Fibroblast of lung (primary cell): ENCODE measurements around the gene CAPN10. TPM values are rescaled to one million over a fixed set of nuclear protein-coding genes. Genes with fewer than 3 reads are reported as not detected.

ENCODE experiments used
- DNase-seq, 2 donors: peaks; one replicate each; pipeline versions ENCODE4 v3.0.0 to v3.0.0-alpha.2; 2010; ENCODE audit warnings: low read depth in 2 of 2
- H2AFZ ChIP-seq: 2 replicates; pipeline ENCODE4 v1.5.1; 2012; ENCODE audit warnings: low read length, control low read depth, inconsistent platforms
- H3K27ac ChIP-seq: 2 replicates; pipeline ENCODE4 v1.5.1; 2011; ENCODE audit warnings: low read length, control low read depth; ENCODE audit not compliant: insufficient read depth
- H3K27me3 ChIP-seq: 2 replicates; pipeline ENCODE4 v1.5.1; 2011; ENCODE audit warnings: mild to moderate bottlenecking, low read length; ENCODE audit not compliant: control insufficient read depth, insufficient read depth
- H3K36me3 ChIP-seq: 2 replicates; pipeline ENCODE4 v1.5.1; 2011; ENCODE audit warnings: low read length; ENCODE audit not compliant: control insufficient read depth, insufficient read depth
- H3K4me1 ChIP-seq: 2 replicates; pipeline ENCODE4 v1.5.1; 2011; ENCODE audit warnings: low read length; ENCODE audit not compliant: control insufficient read depth, insufficient read depth; ENCODE audit errors: extremely low read depth
- H3K4me2 ChIP-seq: 2 replicates; pipeline ENCODE4 v1.5.1; 2011; ENCODE audit warnings: low read length, control low read depth; ENCODE audit not compliant: insufficient read depth; ENCODE audit errors: extremely low read depth
- H3K4me3 ChIP-seq, 4 experiments: fragments of 200-600 bp in 1 of 4; sonication (generic) in 1 of 4; replicated peaks in 1 of 4; 2 replicates each; pipeline ENCODE4 v1.5.1; 2011 to 2016; ENCODE audit warnings: low read length in 4 of 4, low read depth in 3 of 4, mild to moderate bottlenecking in 3 of 4, control low read depth in 2 of 4, inconsistent platforms in 1 of 4, mixed read lengths in 1 of 4; ENCODE audit not compliant: insufficient read depth in 1 of 4; ENCODE audit errors: control extremely low read depth in 1 of 4
- H3K79me2 ChIP-seq: 2 replicates; pipeline ENCODE4 v1.5.1; 2012; ENCODE audit warnings: mild to moderate bottlenecking, low read length, inconsistent platforms; ENCODE audit not compliant: control insufficient read depth, insufficient read depth
- H3K9ac ChIP-seq: 2 replicates; pipeline ENCODE4 v1.5.1; 2011; ENCODE audit warnings: mild to moderate bottlenecking, low read length, control low read depth; ENCODE audit not compliant: insufficient read depth
- H3K9me3 ChIP-seq: 2 replicates; pipeline ENCODE4 v1.5.1; 2012; ENCODE audit warnings: low read depth, low read length; ENCODE audit not compliant: control insufficient read depth, insufficient read depth
- H4K20me1 ChIP-seq: 2 replicates; pipeline ENCODE4 v1.5.1; 2011; ENCODE audit warnings: low read length; ENCODE audit not compliant: control insufficient read depth, insufficient read depth; ENCODE audit errors: extremely low read depth
- EZH2 ChIP-seq: IDR thresholded peaks from 2 replicates; pipeline ENCODE4 v1.5.1; 2012; ENCODE audit warnings: low read length, control low read depth, mild to moderate bottlenecking; ENCODE audit errors: missing control alignments
- polyA plus RNA-seq, 2 donors: library from polyadenylated mRNA; depleted of rRNA in 1 of 2; stranded (reverse) in 1 of 2; unstranded in 1 of 2; fragments of >200 nt; gene quantifications; 2 replicates each; pipeline ENCODE4 v1.2.1, GENCODE V29; 2011 to 2012; ENCODE audit warnings: missing spikeins in 1 of 2
- total RNA-seq: library from RNA; depleted of rRNA; stranded (reverse); fragments of >200 nt; gene quantifications from 2 replicates; pipeline ENCODE4 v1.2.1, GENCODE V29; 2014
- TF ChIP-seq, protein P1 (sequence below), 2 donors: IDR thresholded peaks in 1 of 2; conservative IDR thresholded peaks in 1 of 2; 1 replicate in 1 of 2; 2 replicates in 1 of 2; pipeline ENCODE4 v1.5.1; 2011 to 2012; ENCODE audit warnings: low read length in 2 of 2, control low read depth in 1 of 2, inconsistent platforms in 1 of 2, low read depth in 1 of 2, mild to moderate bottlenecking in 1 of 2

The CAPN10 gene
- total and polyA plus RNA-seq, 2 donors (not counting 1 experiment from before 2014, with no cell fraction given): 3.6 to 23.0 TPM

GRCh38 chr2:240589375-240589774, 2.8 kb downstream of the CAPN10 start:
- TF ChIP-seq, protein P1, sequence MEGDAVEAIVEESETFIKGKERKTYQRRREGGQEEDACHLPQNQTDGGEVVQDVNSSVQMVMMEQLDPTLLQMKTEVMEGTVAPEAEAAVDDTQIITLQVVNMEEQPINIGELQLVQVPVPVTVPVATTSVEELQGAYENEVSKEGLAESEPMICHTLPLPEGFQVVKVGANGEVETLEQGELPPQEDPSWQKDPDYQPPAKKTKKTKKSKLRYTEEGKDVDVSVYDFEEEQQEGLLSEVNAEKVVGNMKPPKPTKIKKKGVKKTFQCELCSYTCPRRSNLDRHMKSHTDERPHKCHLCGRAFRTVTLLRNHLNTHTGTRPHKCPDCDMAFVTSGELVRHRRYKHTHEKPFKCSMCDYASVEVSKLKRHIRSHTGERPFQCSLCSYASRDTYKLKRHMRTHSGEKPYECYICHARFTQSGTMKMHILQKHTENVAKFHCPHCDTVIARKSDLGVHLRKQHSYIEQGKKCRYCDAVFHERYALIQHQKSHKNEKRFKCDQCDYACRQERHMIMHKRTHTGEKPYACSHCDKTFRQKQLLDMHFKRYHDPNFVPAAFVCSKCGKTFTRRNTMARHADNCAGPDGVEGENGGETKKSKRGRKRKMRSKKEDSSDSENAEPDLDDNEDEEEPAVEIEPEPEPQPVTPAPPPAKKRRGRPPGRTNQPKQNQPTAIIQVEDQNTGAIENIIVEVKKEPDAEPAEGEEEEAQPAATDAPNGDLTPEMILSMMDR (conservative IDR thresholded peaks at IDR 0.05 in 1 of 2, IDR thresholded peaks at IDR 0.05 in 1 of 2; ENCODE audit: low read depth in 1 of 2, low read length in 2 of 2): no peak
- TF ChIP-seq EZH2: no peak
- H3K9ac ChIP-seq: no peak overlapping the region
- peaks cover 12% of the 10 kb centered on the region for H3K4me1 ChIP-seq
- no peak overlapping the region for H3K4me2 ChIP-seq
- H3K79me2 ChIP-seq: peaks cover 40% of the 10 kb centered on the region
- no peaks in the 10 kb centered on the region for H3K27me3 ChIP-seq
- no peak for DNase-seq
- no peak overlapping the region for H3K27ac ChIP-seq
- no peaks in the 10 kb centered on the region for H3K9me3 ChIP-seq
- no peak overlapping the region for H3K4me3 ChIP-seq
- no peaks in the 10 kb centered on the region for H4K20me1 ChIP-seq
- no peak overlapping the region for H2AFZ ChIP-seq
- peaks cover 8% of the 10 kb centered on the region for H3K36me3 ChIP-seq

DNA sequence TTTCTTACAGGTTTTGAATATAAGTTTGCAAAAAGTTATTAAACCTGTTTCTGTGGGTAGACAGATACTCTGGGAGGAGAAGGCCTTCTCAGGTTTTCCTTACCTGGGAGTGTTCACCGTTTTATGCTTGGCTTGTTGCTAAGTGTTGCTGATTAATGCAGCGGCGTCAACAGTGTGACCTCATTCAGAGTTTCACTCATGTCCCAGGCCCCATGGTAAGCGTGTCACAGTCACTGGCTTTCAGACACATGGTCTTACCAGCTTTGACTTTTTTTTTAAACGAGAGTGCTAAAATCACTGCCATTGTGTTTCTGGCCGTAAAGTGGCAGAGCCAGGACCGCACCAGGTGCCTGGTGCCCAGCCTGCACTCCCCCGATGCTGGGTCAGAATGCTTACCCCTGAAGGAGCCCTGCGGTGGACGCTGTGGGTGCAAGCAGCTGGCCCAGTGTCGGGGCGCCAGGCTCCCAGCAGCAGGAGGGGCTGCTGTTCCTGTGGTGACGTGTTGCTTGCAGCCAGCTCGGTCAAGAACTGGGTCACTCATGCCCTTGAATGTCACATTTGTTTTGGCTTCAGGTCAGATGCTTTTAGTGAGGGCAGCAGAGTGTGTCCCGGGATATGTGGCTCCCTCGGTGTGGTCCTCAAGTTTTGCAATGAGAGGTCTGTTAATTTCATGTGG, 3.5 kb downstream of the CAPN10 start:
- Histone ChIP-seq H3K4me3 (no peak overlapping the region), H2AFZ (no peak overlapping the region), H4K20me1 (no peaks in the 10 kb centered on the region), H3K79me2 (peaks cover 33% of the 10 kb centered on the region), H3K9ac (no peak overlapping the region), H3K4me2 (no peak overlapping the region), H3K27me3 (no peaks in the 10 kb centered on the region), H3K27ac (no peak overlapping the region), H3K4me1 (peaks cover 9% of the 10 kb centered on the region), H3K36me3 (peaks cover 8% of the 10 kb centered on the region), H3K9me3 (no peaks in the 10 kb centered on the region)
- TF ChIP-seq EZH2: no peak
- TF ChIP-seq, protein P1 (conservative IDR thresholded peaks at IDR 0.05 in 1 of 2, IDR thresholded peaks at IDR 0.05 in 1 of 2; ENCODE audit: low read depth in 1 of 2, low read length in 2 of 2): no peak
- no peak for DNase-seq

DNA sequence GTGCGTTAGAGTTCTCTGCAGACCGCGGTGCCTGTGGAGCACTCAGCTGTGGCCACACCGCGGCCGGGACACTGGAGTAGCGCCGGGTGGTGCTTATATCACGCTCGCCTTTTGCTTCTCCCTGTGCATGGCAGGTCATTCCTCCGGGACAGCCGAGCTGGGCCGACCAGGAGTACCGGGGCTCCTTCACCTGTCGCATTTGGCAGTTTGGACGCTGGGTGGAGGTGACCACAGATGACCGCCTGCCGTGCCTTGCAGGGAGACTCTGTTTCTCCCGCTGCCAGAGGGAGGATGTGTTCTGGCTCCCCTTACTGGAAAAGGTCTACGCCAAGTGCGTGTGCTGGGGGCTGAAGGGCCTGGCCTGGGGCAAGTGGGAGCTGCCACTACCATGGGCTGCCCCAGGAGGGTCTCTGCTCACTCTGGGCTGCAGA, 4.2 kb downstream of the CAPN10 start:
- Histone ChIP-seq H3K9me3 (no peaks in the 10 kb centered on the region), H3K27ac (no peak overlapping the region), H3K4me3 (no peak overlapping the region), H3K4me1 (peaks cover 4% of the 10 kb centered on the region), H4K20me1 (no peaks in the 10 kb centered on the region), H2AFZ (no peak overlapping the region), H3K27me3 (no peaks in the 10 kb centered on the region), H3K36me3 (peaks cover 9% of the 10 kb centered on the region), H3K4me2 (no peak overlapping the region), H3K79me2 (peaks cover 26% of the 10 kb centered on the region), H3K9ac (no peak overlapping the region)
- no peak for DNase-seq
- TF ChIP-seq, protein P1 (conservative IDR thresholded peaks at IDR 0.05 in 1 of 2, IDR thresholded peaks at IDR 0.05 in 1 of 2; ENCODE audit: low read depth in 1 of 2, low read length in 2 of 2): no peak
- no peak for TF ChIP-seq EZH2
